HepG2 (cell line): ENCODE data around the gene RALB. TPM values are rescaled to one million over a fixed set of nuclear protein-coding genes. Genes with fewer than 3 reads are reported as not detected.

Source experiments
- ATAC-seq: fragments of 200-7000 bp; cut with Tn5 transposase; 3 replicates; pipeline ENCODE4 v1.9.1; 2020; ENCODE audit warnings: mild to moderate bottlenecking, moderate library complexity
- BruUV-seq: library from RNA; stranded (reverse); fragments of 400-500 nt; replicated peaks from 2 replicates; lab custom pipeline; 2021; lab: Mats Ljungman, UMichigan
- CTCF ChIA-PET: fragments of 300-600 bp; formaldehyde crosslinking; extraction: SDS; loops from one replicate; lab custom pipeline; 2021; ENCODE audit warnings: low total read pairs, inconsistent platforms, low intra/inter-chr PET ratio; lab: Yijun Ruan, JAX
- POLR2A ChIA-PET: fragments of 350-600 bp; sonication (Branson Sonifier 250); formaldehyde crosslinking; loops from one replicate; lab custom pipeline; 2020; ENCODE audit warnings: antibody characterized with exemption, inconsistent platforms; lab: Yijun Ruan, JAX
- DNase-seq: peaks from one replicate; pipeline ENCODE4 v3.0.0-alpha.2; 2015; ENCODE audit warnings: low spot score
- FAIRE-seq: peaks from 3 replicates; lab custom pipeline; 2011; peaks lifted over from hg19 to GRCh38; lab: Jason Lieb, UNC
- H2AFZ ChIP-seq: one replicate; pipeline ENCODE4 v1.6.1; 2011; ENCODE audit warnings: low read length, inconsistent platforms
- H3K27ac ChIP-seq: fragments of 300-600 bp; 3 replicates; pipeline ENCODE4 v1.8.0; 2011; ENCODE audit warnings: mixed run types, mild to moderate bottlenecking, mixed read lengths, low read length, inconsistent platforms; ENCODE audit not compliant: insufficient read depth; ENCODE audit errors: extremely low read length
- H3K27me3 ChIP-seq, 2 experiments: fragments of 200-600 bp in 1 of 2; 2 replicates in 1 of 2; 3 replicates in 1 of 2; pipeline versions ENCODE4 v1.6.0 to v1.8.0; 2011; ENCODE audit warnings: low read length in 2 of 2, mild to moderate bottlenecking in 2 of 2, moderate library complexity in 2 of 2, inconsistent platforms in 1 of 2; ENCODE audit not compliant: insufficient read depth in 2 of 2, control insufficient read depth in 1 of 2
- H3K36me3 ChIP-seq, 2 experiments: fragments of 200-600 bp in 1 of 2; replicated peaks in 1 of 2; 2 replicates in 1 of 2; 3 replicates in 1 of 2; pipeline versions ENCODE4 v1.5.1 to v1.8.0; 2011; ENCODE audit warnings: low read length in 2 of 2, inconsistent platforms in 1 of 2; ENCODE audit not compliant: insufficient read depth in 2 of 2, control insufficient read depth in 1 of 2
- H3K4me1 ChIP-seq: 2 replicates; pipeline ENCODE4 v1.5.1; 2012; ENCODE audit warnings: low read length, inconsistent platforms; ENCODE audit not compliant: insufficient read depth
- H3K4me2 ChIP-seq: 2 replicates; pipeline ENCODE4 v1.6.0; 2011; ENCODE audit warnings: low read depth, low read length, inconsistent platforms
- H3K4me3 ChIP-seq, 3 experiments: fragments of 200-600 bp in 1 of 3; sonication (generic), shearing (Covaris generic) in 1 of 3; replicated peaks in 1 of 3; 2 replicates each; pipeline ENCODE4 v1.5.1; 2011 to 2016; ENCODE audit warnings: low read length in 3 of 3, inconsistent platforms in 2 of 3, low read depth in 2 of 3, mild to moderate bottlenecking in 2 of 3, control low read depth in 1 of 3, mixed read lengths in 1 of 3; ENCODE audit not compliant: insufficient read depth in 1 of 3
- H3K79me2 ChIP-seq: one replicate; pipeline ENCODE4 v1.6.1; 2011; ENCODE audit warnings: low read length, inconsistent platforms; ENCODE audit not compliant: insufficient read depth
- H3K9ac ChIP-seq: 2 replicates; pipeline ENCODE4 v1.6.0; 2011; ENCODE audit warnings: mild to moderate bottlenecking, low read depth, low read length, inconsistent platforms; ENCODE audit not compliant: insufficient read depth
- H3K9me3 ChIP-seq: 2 replicates; pipeline ENCODE4 v1.5.1; 2012; ENCODE audit warnings: mild to moderate bottlenecking, low read length
- H4K20me1 ChIP-seq: 2 replicates; pipeline ENCODE4 v1.6.0; 2011; ENCODE audit warnings: inconsistent platforms, mild to moderate bottlenecking, low read length, moderate library complexity; ENCODE audit not compliant: insufficient read depth
- ADNP ChIP-seq: sonication (generic); formaldehyde crosslinking; IDR thresholded peaks from 2 replicates; pipeline ENCODE4 v1.4.0; 2020; ENCODE audit warnings: missing genetic modification reagents
- ATF4 ChIP-seq, 2 experiments: fragments of 450-650 bp in 1 of 2; sonication (generic) in 1 of 2; formaldehyde crosslinking; IDR thresholded peaks; 2 replicates each; pipeline versions ENCODE4 v1.5.0 to v1.8.0; 2020 to 2022; ENCODE audit warnings: mild to moderate bottlenecking in 1 of 2, missing genetic modification reagents in 1 of 2
- CBX5 ChIP-seq: sonication (generic); formaldehyde crosslinking; IDR thresholded peaks from 2 replicates; pipeline ENCODE4 v1.4.0; 2020; ENCODE audit warnings: missing genetic modification reagents, borderline replicate concordance
- CEBPB ChIP-seq: IDR thresholded peaks from 2 replicates; pipeline ENCODE4 v1.6.1; 2011; ENCODE audit warnings: low read depth, low read length, improper control_type of control experiment, borderline replicate concordance
- DRAP1 ChIP-seq: IDR thresholded peaks from 2 replicates; pipeline ENCODE4 v1.6.1; 2016; ENCODE audit warnings: missing genetic modification reagents, missing compliant biosample characterization
- FOXC1 ChIP-seq: sonication (generic); formaldehyde crosslinking; IDR thresholded peaks from 2 replicates; pipeline ENCODE4 v1.8.0; 2022; ENCODE audit warnings: mild to moderate bottlenecking, missing genetic modification reagents, borderline replicate concordance
- GMEB1 ChIP-seq: sonication (generic); formaldehyde crosslinking; IDR thresholded peaks from 2 replicates; pipeline ENCODE4 v1.5.1; 2020; ENCODE audit warnings: missing genetic modification reagents, mild to moderate bottlenecking, borderline replicate concordance
- MIXL1 ChIP-seq: IDR thresholded peaks from 2 replicates; pipeline ENCODE4 v1.6.1; 2016
- SIX1 ChIP-seq: sonication (generic); formaldehyde crosslinking; IDR thresholded peaks from 2 replicates; pipeline ENCODE4 v1.4.0; 2020; ENCODE audit warnings: missing genetic modification reagents, borderline replicate concordance
- SMAD3 ChIP-seq: sonication (generic); formaldehyde crosslinking; IDR thresholded peaks from 2 replicates; pipeline ENCODE4 v1.4.0; 2020; ENCODE audit warnings: missing genetic modification reagents
- TEAD3 ChIP-seq: optimal IDR thresholded peaks from 2 replicates; pipeline ENCODE3; 2016; ENCODE audit warnings: borderline replicate concordance
- TRAFD1 ChIP-seq: sonication (generic); formaldehyde crosslinking; IDR thresholded peaks from 2 replicates; pipeline ENCODE4 v1.5.1; 2020; ENCODE audit warnings: missing genetic modification reagents, mild to moderate bottlenecking, borderline replicate concordance
- ZGPAT ChIP-seq: IDR thresholded peaks from 2 replicates; pipeline ENCODE4 v1.6.1; 2016; ENCODE audit warnings: mild to moderate bottlenecking
- ZNF501 ChIP-seq: sonication (generic); formaldehyde crosslinking; IDR thresholded peaks from 2 replicates; pipeline ENCODE4 v1.5.1; 2020; ENCODE audit warnings: mild to moderate bottlenecking, moderate library complexity, missing genetic modification reagents
- ZNF709 ChIP-seq: sonication (generic); formaldehyde crosslinking; IDR thresholded peaks from 2 replicates; pipeline ENCODE4 v1.5.0; 2020; ENCODE audit warnings: mild to moderate bottlenecking, missing genetic modification reagents
- ZSCAN29 ChIP-seq: sonication (generic); formaldehyde crosslinking; conservative IDR thresholded peaks from 2 replicates; pipeline ENCODE4 v1.4.0; 2020; ENCODE audit warnings: mild to moderate bottlenecking, missing genetic modification reagents
- WGBS: methylation state at CpG from one replicate; pipeline ENCODE4 v1.1.6; 2017; ENCODE audit warnings: low lambda C conversion rate; 5-methylcytosine and 5-hydroxymethylcytosine counted together
- in situ Hi-C: cut with HindIII; loops from 2 replicates; pipeline ENCODE4 v1.10.0; 2017; ENCODE audit warnings: low pct_unique_long_range_greater_than_20kb; ENCODE audit not compliant: extremely low pct_ligation_motif_present
- intact Hi-C: fragments of 100-400 bp; cut with micrococcal nuclease; formaldehyde crosslinking; loops from one replicate; pipeline ENCODE4 v1.10.0; 2022; ENCODE audit not compliant: unreplicated experiment
- polyA plus RNA-seq, 8 experiments: library from polyadenylated mRNA; depleted of rRNA in 3 of 8; stranded (reverse) in 7 of 8; unstranded in 1 of 8; fragments of >200 nt; fragmentation: Illumina TruSeq in 4 of 8; extraction: Trizol in 4 of 8; gene quantifications; 2 replicates each; pipeline versions ENCODE4 v1.2.1 to v1.2.3, GENCODE V29; 2011 to 2016; ENCODE audit warnings: low read depth in 4 of 8, missing spikeins in 1 of 8, mixed read lengths in 1 of 8; ENCODE audit not compliant: insufficient read depth in 1 of 8
- total RNA-seq, 5 experiments: library from RNA; depleted of rRNA; stranded (reverse); fragments of >200 nt; fragmentation: Illumina TruSeq; extraction: Trizol; gene quantifications; 2 replicates each; pipeline ENCODE4 v1.2.3, GENCODE V29; 2016; ENCODE audit warnings: low read depth in 1 of 5

RALB gene
- total and polyA plus RNA-seq, 2 of the 13 experiments (the other 11 are each of a cell fraction or from before 2014, with no cell fraction given) = 37.8 to 43.2 TPM

GRCh38 chr2:120239488-120240287, 13.0 kb upstream of the RALB start:
- FAIRE-seq = peak; percentile 36
- Histone ChIP-seq H3K4me2 (peak overlapping the region; percentile 93), H2AFZ (no peak overlapping the region), H3K36me3 (no peaks in the 10 kb centered on the region), H4K20me1 (no peaks in the 10 kb centered on the region), H3K27me3 (peaks cover 4 to 10% of the 10 kb centered on the region in 2 experiments; a peak in 4 of 5 replicates), H3K4me1 (peaks cover 48% of the 10 kb centered on the region), H3K79me2 (no peaks in the 10 kb centered on the region), H3K9ac (peak overlapping the region; percentile 39; the same call in 1 of the 2 replicates), H3K27ac (peak overlapping the region; percentile 4), H3K4me3 (peak overlapping the region; percentile 29 to 68 (median 48)), H3K9me3 (no peaks in the 10 kb centered on the region)
- intact Hi-C loops = loop anchor here (2.0 to 5.0 kb wide), 2 partner anchors 73 to 508 kb away; no protein-coding TSS in a partner anchor
- in situ Hi-C loops = no loop called here
- DNase-seq = peak; percentile 37
- ATAC-seq = peak; percentile 48
- BruUV-seq = no TSS peak
- ChIA-PET CTCF (no interaction called here), POLR2A (interaction anchor here (0.8 to 2.5 kb wide), 4 partner anchors 12 to 226 kb away, joined by 3 to 22 read pairs (median 4); partner anchors contain the start of genes RALB and TMEM185B)
- WGBS = 10% methylated on average over 19 of the region's 22 CpGs
- no peak for TF ChIP-seq ZSCAN29 (CRISPR knock-in tag)
- no peak for TF ChIP-seq DRAP1 (CRISPR knock-in tag)
- TF ChIP-seq ZNF709 (CRISPR knock-in tag) = 0 out of 2 replicates have a peak, but pooled peaks have one; percentile 20
- no peak for TF ChIP-seq ZGPAT (CRISPR knock-in tag)
- TF ChIP-seq TRAFD1 (CRISPR knock-in tag) = 0 out of 2 replicates have a peak, but pooled peaks have one; percentile 12
- TF ChIP-seq ADNP (CRISPR knock-in tag) = peak; percentile 55; the same call in 1 of the 2 replicates
- 0 out of 2 replicates have a peak, but pooled peaks have one; percentile 5 for TF ChIP-seq FOXC1 (CRISPR knock-in tag)
- no peak for TF ChIP-seq SIX1
- no peak for TF ChIP-seq GMEB1
- TF ChIP-seq ATF4 (CRISPR knock-in tag; IDR thresholded peaks at IDR 0.05) = no peak
- peak; percentile 41 for TF ChIP-seq TEAD3 (CRISPR knock-in tag)
- no peak for TF ChIP-seq SMAD3
- no peak for TF ChIP-seq CEBPB
- TF ChIP-seq MIXL1 = no peak
- peak; percentile 15; the same call in 1 of the 2 replicates for TF ChIP-seq ZNF501
- peak; percentile 20; the same call in 1 of the 2 replicates for TF ChIP-seq CBX5 (CRISPR knock-in tag)
